Skeletal muscle satellite cell (primary cell): ENCODE results near the gene CENPW. TPM values are rescaled to one million over a fixed set of nuclear protein-coding genes. Genes with fewer than 3 reads are reported as not detected.

ENCODE experiments used
- H3K27me3 ChIP-seq: 2 replicates; pipeline ENCODE4 v1.7.0; 2013; ENCODE audit warnings: low read length; ENCODE audit not compliant: control insufficient read depth, insufficient read depth
- H3K36me3 ChIP-seq: 2 replicates; pipeline ENCODE4 v1.7.0; 2013; ENCODE audit warnings: mild to moderate bottlenecking, control low read depth, low read length; ENCODE audit not compliant: insufficient read depth
- H3K4me1 ChIP-seq: 2 replicates; pipeline ENCODE4 v1.7.0; 2013; ENCODE audit warnings: low read length; ENCODE audit not compliant: control insufficient read depth, insufficient read depth
- H3K4me2 ChIP-seq: 2 replicates; pipeline ENCODE4 v1.7.0; 2013; ENCODE audit warnings: mild to moderate bottlenecking, low read length
- H3K4me3 ChIP-seq: 2 replicates; pipeline ENCODE4 v1.7.0; 2013; ENCODE audit warnings: low read length
- H3K9ac ChIP-seq: 2 replicates; pipeline ENCODE4 v1.7.0; 2013; ENCODE audit warnings: mild to moderate bottlenecking, low read depth, low read length, moderate library complexity
- H3K9me3 ChIP-seq: replicated peaks from 2 replicates; pipeline ENCODE4 v1.7.0; 2013; ENCODE audit warnings: mild to moderate bottlenecking, control low read depth, low read length
- total RNA-seq: library from RNA; depleted of rRNA; stranded (reverse); fragments of >200 nt; gene quantifications from 2 replicates; pipeline ENCODE4 v1.2.3, GENCODE V29; 2012; rRNA removed

CENPW gene
- 9.6 and 12.5 TPM in 2 replicates for total RNA-seq

- peak within 1 kb of the TSS; percentile 82 for H3K9ac ChIP-seq
- no peaks in the 10 kb centered on the region for H3K9me3 ChIP-seq
- no peaks in the 10 kb centered on the region for H3K27me3 ChIP-seq
- H3K36me3 ChIP-seq, result no peaks in the 10 kb centered on the region
- H3K4me3 ChIP-seq, result peak within 1 kb of the TSS; percentile 94
- peaks cover 22% of the 10 kb centered on the region for H3K4me1 ChIP-seq
- H3K4me2 ChIP-seq, result peak within 1 kb of the TSS; percentile 89
These were observed at the start of gene CENPW for GRCh38 chr6:126339796-126340609. CENPW (plus strand) TSS chr6:126340115; CDS start chr6:126340274, 159 bp downstream.

- Histone ChIP-seq H3K4me3 (no peak overlapping the region), H3K4me2 (peak overlapping the region; percentile 14), H3K9ac (no peak overlapping the region), H3K9me3 (no peaks in the 10 kb centered on the region), H3K4me1 (peaks cover 14% of the 10 kb centered on the region), H3K27me3 (no peaks in the 10 kb centered on the region), H3K36me3 (no peaks in the 10 kb centered on the region)
These were observed 45.9 kb upstream of the CENPW start for GRCh38 chr6:126293891-126294524.

GRCh38 chr6:126300126-126300525 is 39.8 kb upstream of the CENPW start:
- H3K9ac ChIP-seq, result no peak overlapping the region
- H3K4me2 ChIP-seq, result no peak overlapping the region
- no peaks in the 10 kb centered on the region for H3K27me3 ChIP-seq
- H3K9me3 ChIP-seq, result no peaks in the 10 kb centered on the region
- H3K4me3 ChIP-seq, result no peak overlapping the region
- no peaks in the 10 kb centered on the region for H3K36me3 ChIP-seq
- H3K4me1 ChIP-seq, result no peaks in the 10 kb centered on the region

GRCh38 chr6:126300735-126301134 is 39.2 kb upstream of the CENPW start:
- no peaks in the 10 kb centered on the region for H3K4me1 ChIP-seq
- no peaks in the 10 kb centered on the region for H3K27me3 ChIP-seq
- H3K9ac ChIP-seq, result no peak overlapping the region
- H3K36me3 ChIP-seq, result no peaks in the 10 kb centered on the region
- H3K4me3 ChIP-seq, result no peak overlapping the region
- H3K4me2 ChIP-seq, result no peak overlapping the region
- no peaks in the 10 kb centered on the region for H3K9me3 ChIP-seq

- H3K36me3 ChIP-seq, result no peaks in the 10 kb centered on the region
- H3K27me3 ChIP-seq, result no peaks in the 10 kb centered on the region
- H3K9ac ChIP-seq, result no peak overlapping the region
- no peaks in the 10 kb centered on the region for H3K4me1 ChIP-seq
- H3K4me2 ChIP-seq, result no peak overlapping the region
- H3K9me3 ChIP-seq, result no peaks in the 10 kb centered on the region
- no peak overlapping the region for H3K4me3 ChIP-seq
These were observed 37.7 kb upstream of the CENPW start for GRCh38 chr6:126302191-126302590.

GRCh38 chr6:126307849-126308248 is 32.1 kb upstream of the CENPW start:
- Histone ChIP-seq H3K9ac (no peak overlapping the region), H3K4me1 (no peaks in the 10 kb centered on the region), H3K9me3 (no peaks in the 10 kb centered on the region), H3K36me3 (no peaks in the 10 kb centered on the region), H3K27me3 (no peaks in the 10 kb centered on the region), H3K4me3 (no peak overlapping the region), H3K4me2 (no peak overlapping the region)

GRCh38 chr6:126308362-126308761 is 31.6 kb upstream of the CENPW start:
- Histone ChIP-seq H3K4me1 (no peaks in the 10 kb centered on the region), H3K9ac (no peak overlapping the region), H3K4me3 (no peak overlapping the region), H3K27me3 (no peaks in the 10 kb centered on the region), H3K4me2 (no peak overlapping the region), H3K9me3 (no peaks in the 10 kb centered on the region), H3K36me3 (no peaks in the 10 kb centered on the region)

GRCh38 chr6:126312013-126312665 is 27.8 kb upstream of the CENPW start:
- Histone ChIP-seq H3K4me1 (no peaks in the 10 kb centered on the region), H3K4me3 (no peak overlapping the region), H3K9me3 (no peaks in the 10 kb centered on the region), H3K27me3 (no peaks in the 10 kb centered on the region), H3K9ac (no peak overlapping the region), H3K4me2 (no peak overlapping the region), H3K36me3 (no peaks in the 10 kb centered on the region)

- Histone ChIP-seq H3K27me3 (no peaks in the 10 kb centered on the region), H3K4me2 (no peak overlapping the region), H3K9ac (no peak overlapping the region), H3K4me1 (no peaks in the 10 kb centered on the region), H3K4me3 (no peak overlapping the region), H3K9me3 (no peaks in the 10 kb centered on the region), H3K36me3 (no peaks in the 10 kb centered on the region)
These were observed 26.0 kb upstream of the CENPW start for GRCh38 chr6:126313941-126314340.

- no peaks in the 10 kb centered on the region for H3K36me3 ChIP-seq
- H3K4me1 ChIP-seq, result no peaks in the 10 kb centered on the region
- no peak overlapping the region for H3K4me3 ChIP-seq
- no peak overlapping the region for H3K9ac ChIP-seq
- no peaks in the 10 kb centered on the region for H3K9me3 ChIP-seq
- no peaks in the 10 kb centered on the region for H3K27me3 ChIP-seq
- no peak overlapping the region for H3K4me2 ChIP-seq
These were observed 21.1 kb upstream of the CENPW start for GRCh38 chr6:126318797-126319196.

- no peak overlapping the region for H3K4me3 ChIP-seq
- no peaks in the 10 kb centered on the region for H3K36me3 ChIP-seq
- H3K9me3 ChIP-seq, result no peaks in the 10 kb centered on the region
- peaks cover 3% of the 10 kb centered on the region for H3K4me1 ChIP-seq
- H3K4me2 ChIP-seq, result no peak overlapping the region
- no peaks in the 10 kb centered on the region for H3K27me3 ChIP-seq
- H3K9ac ChIP-seq, result no peak overlapping the region
These were observed 6.2 kb upstream of the CENPW start for GRCh38 chr6:126333729-126334128.
